Parathyroid adenoma (tissue), 2 donors: Measurements from ENCODE around the gene UBXN6.

Experiments
- H2AFZ ChIP-seq: fragments of 300-600 bp; sonication (generic); one replicate; pipeline ENCODE4 v1.7.0; 2017; ENCODE audit warnings: antibody characterized with exemption, mild to moderate bottlenecking
- H3K27ac ChIP-seq: fragments of 300-600 bp; sonication (generic); one replicate; pipeline ENCODE4 v1.7.0; 2017
- H3K27me3 ChIP-seq: fragments of 300-600 bp; sonication (generic); one replicate; pipeline ENCODE4 v1.7.0; 2017; ENCODE audit warnings: low read length; ENCODE audit not compliant: control insufficient read depth, insufficient read depth
- H3K36me3 ChIP-seq: fragments of 300-600 bp; sonication (generic); one replicate; pipeline ENCODE4 v1.7.0; 2017; ENCODE audit warnings: low read length; ENCODE audit not compliant: control insufficient read depth, insufficient read depth
- H3K4me1 ChIP-seq: fragments of 300-600 bp; sonication (generic); one replicate; pipeline ENCODE4 v1.7.0; 2017; ENCODE audit warnings: control low read depth
- H3K4me2 ChIP-seq: fragments of 300-600 bp; sonication (generic); one replicate; pipeline ENCODE4 v1.7.0; 2017; ENCODE audit warnings: low read length
- H3K4me3 ChIP-seq: fragments of 300-600 bp; sonication (generic); one replicate; pipeline ENCODE4 v1.7.0; 2017; ENCODE audit warnings: low read depth, low read length
- H3K79me2 ChIP-seq: fragments of 300-600 bp; sonication (generic); one replicate; pipeline ENCODE4 v1.7.0; 2017; ENCODE audit warnings: control low read depth
- H3K9ac ChIP-seq: fragments of 300-600 bp; sonication (generic); one replicate; pipeline ENCODE4 v1.7.0; 2017; ENCODE audit warnings: mild to moderate bottlenecking
- H3K9me3 ChIP-seq: fragments of 300-600 bp; sonication (generic); one replicate; pipeline ENCODE4 v1.7.0; 2017; ENCODE audit warnings: low read length; ENCODE audit not compliant: control insufficient read depth
- CTCF ChIP-seq: fragments of 300-600 bp; sonication (generic); IDR thresholded peaks from one replicate; pipeline ENCODE4 v1.7.0; 2017; ENCODE audit warnings: antibody characterized with exemption, mild to moderate bottlenecking
- donor health status: primary hyperparathyroidism.

UBXN6 gene

GRCh38 chr19:4456843-4457653, 546 bp downstream of the UBXN6 start:
- no peak for TF ChIP-seq CTCF
- no peaks in the 10 kb centered on the region for H3K27me3 ChIP-seq
- peaks cover 16% of the 10 kb centered on the region for H3K79me2 ChIP-seq
- H3K4me3 ChIP-seq: peak overlapping the region; percentile 71
- peak overlapping the region; percentile 77 for H3K4me2 ChIP-seq
- H3K9me3 ChIP-seq: no peaks in the 10 kb centered on the region
- H3K27ac ChIP-seq: peak overlapping the region; percentile 80
- peaks cover 10% of the 10 kb centered on the region for H3K4me1 ChIP-seq
- H2AFZ ChIP-seq: peak overlapping the region; percentile 70
- H3K9ac ChIP-seq: peak overlapping the region; percentile 61
- no peaks in the 10 kb centered on the region for H3K36me3 ChIP-seq

- H3K9ac ChIP-seq: no peak overlapping the region
- no peak for TF ChIP-seq CTCF
- H3K4me3 ChIP-seq: peak overlapping the region; percentile 71
Measured at GRCh38 chr19:4456476-4456842, 1.1 kb downstream of the UBXN6 start.

GRCh38 chr19:4455719-4456475, 1.7 kb downstream of the UBXN6 start:
- H2AFZ ChIP-seq: no peak overlapping the region
- H3K4me3 ChIP-seq: peak overlapping the region; percentile 71
- no peaks in the 10 kb centered on the region for H3K27me3 ChIP-seq
- H3K9me3 ChIP-seq: no peaks in the 10 kb centered on the region
- H3K4me1 ChIP-seq: peaks cover 10% of the 10 kb centered on the region
- peaks cover 16% of the 10 kb centered on the region for H3K79me2 ChIP-seq
- H3K27ac ChIP-seq: peak overlapping the region; percentile 72
- peak overlapping the region; percentile 77 for H3K4me2 ChIP-seq
- H3K36me3 ChIP-seq: no peaks in the 10 kb centered on the region
- no peak for TF ChIP-seq CTCF
- no peak overlapping the region for H3K9ac ChIP-seq

More at GRCh38 chr19:4456476-4456842, 1.1 kb downstream of the UBXN6 start:
- H3K9me3 ChIP-seq: no peaks in the 10 kb centered on the region
- peaks cover 16% of the 10 kb centered on the region for H3K79me2 ChIP-seq
- peak overlapping the region; percentile 72 for H3K27ac ChIP-seq
- H3K27me3 ChIP-seq: no peaks in the 10 kb centered on the region
- peak overlapping the region; percentile 64 for H2AFZ ChIP-seq
- peak overlapping the region; percentile 77 for H3K4me2 ChIP-seq
- H3K36me3 ChIP-seq: no peaks in the 10 kb centered on the region
- peaks cover 10% of the 10 kb centered on the region for H3K4me1 ChIP-seq

GRCh38 chr19:4454747-4455718, 2.6 kb downstream of the UBXN6 start:
- H3K27me3 ChIP-seq: no peaks in the 10 kb centered on the region
- H3K9ac ChIP-seq: no peak overlapping the region
- no peaks in the 10 kb centered on the region for H3K36me3 ChIP-seq
- peaks cover 10% of the 10 kb centered on the region for H3K4me1 ChIP-seq
- no peaks in the 10 kb centered on the region for H3K9me3 ChIP-seq
- H3K4me3 ChIP-seq: no peak overlapping the region
- TF ChIP-seq CTCF: no peak
- H3K79me2 ChIP-seq: peaks cover 16% of the 10 kb centered on the region
- no peak overlapping the region for H2AFZ ChIP-seq
- peak overlapping the region; percentile 3 for H3K27ac ChIP-seq
- H3K4me2 ChIP-seq: peak overlapping the region; percentile 77
